SK-N-SH treated with all-trans-retinoic acid at 6 μM for 48 hours (cell line): ENCODE data around the gene SLC37A1.

Experiments used
- BACH2 ChIP-seq: fragments of 250-450 bp; sonication (Bioruptor Pico); IDR thresholded peaks from 2 replicates; pipeline ENCODE4 v1.9.0; 2021; ENCODE audit warnings: mild to moderate bottlenecking, borderline replicate concordance
- CREB5 ChIP-seq: fragments of 250-450 bp; sonication (Bioruptor Pico); IDR thresholded peaks from 2 replicates; pipeline ENCODE4 v1.5.1; 2020; ENCODE audit warnings: low read depth, mild to moderate bottlenecking, moderate library complexity
- CSDC2 ChIP-seq: fragments of 250-450 bp; sonication (Bioruptor Pico); IDR thresholded peaks from 2 replicates; pipeline ENCODE4 v1.5.0; 2020; ENCODE audit warnings: mild to moderate bottlenecking, moderate library complexity
- ESRRG ChIP-seq: fragments of 250-450 bp; sonication (Bioruptor Pico); IDR thresholded peaks from 2 replicates; pipeline ENCODE4 v1.6.1; 2021; ENCODE audit warnings: mild to moderate bottlenecking
- PATZ1 ChIP-seq: fragments of 250-450 bp; sonication (Bioruptor Pico); IDR thresholded peaks from 2 replicates; pipeline ENCODE4 v1.8.0; 2020; ENCODE audit warnings: mild to moderate bottlenecking, moderate library complexity, borderline replicate concordance
- RARB ChIP-seq: fragments of 250-450 bp; sonication (Bioruptor Pico); IDR thresholded peaks from 2 replicates; pipeline ENCODE4 v1.8.0; 2021; ENCODE audit warnings: mild to moderate bottlenecking, moderate library complexity
- TCF4 ChIP-seq: fragments of 250-450 bp; sonication (Bioruptor Pico); IDR thresholded peaks from 2 replicates; pipeline ENCODE4 v1.8.0; 2021; ENCODE audit warnings: mild to moderate bottlenecking, moderate library complexity, borderline replicate concordance
- TSHZ2 ChIP-seq: fragments of 250-450 bp; sonication (Bioruptor Pico); IDR thresholded peaks from 2 replicates; pipeline ENCODE4 v1.5.0; 2020; ENCODE audit warnings: mild to moderate bottlenecking, moderate library complexity
- ZFP3 ChIP-seq: fragments of 250-450 bp; sonication (Bioruptor Pico); IDR thresholded peaks from 2 replicates; pipeline ENCODE4 v1.5.0; 2020; ENCODE audit warnings: mild to moderate bottlenecking, moderate library complexity
- ZFP30 ChIP-seq: fragments of 450-650 bp; formaldehyde crosslinking; IDR thresholded peaks from 2 replicates; pipeline ENCODE4 v1.5.0; 2022; ENCODE audit warnings: mild to moderate bottlenecking, moderate library complexity
- ZNF565 ChIP-seq: fragments of 450-650 bp; formaldehyde crosslinking; conservative IDR thresholded peaks from 2 replicates; pipeline ENCODE4 v1.5.0; 2020; ENCODE audit warnings: low read depth, mild to moderate bottlenecking, moderate library complexity
- ZNF70 ChIP-seq: fragments of 450-650 bp; formaldehyde crosslinking; IDR thresholded peaks from 2 replicates; pipeline ENCODE4 v1.5.0; 2020; ENCODE audit warnings: mild to moderate bottlenecking, moderate library complexity

DNA sequence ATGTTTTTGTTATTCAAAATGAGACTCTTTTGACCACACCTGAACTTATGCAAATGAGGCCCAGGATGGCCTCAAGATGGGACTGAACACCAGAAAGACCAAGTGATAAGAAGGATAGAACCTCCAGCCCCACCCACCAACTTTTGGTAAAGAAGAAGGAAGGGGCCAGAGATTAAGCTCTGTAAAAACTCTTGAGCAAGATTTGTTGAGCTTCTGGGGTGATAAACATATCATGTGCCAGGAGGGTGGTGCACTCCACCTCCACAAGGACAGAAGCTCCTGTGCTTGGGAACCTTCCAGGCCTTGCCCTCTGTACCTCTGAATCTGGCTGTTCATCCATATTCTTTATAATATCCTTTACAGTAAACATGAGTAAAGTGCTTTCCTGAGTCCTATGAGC is 22.9 kb upstream of the SLC37A1 start:
- no peak for TF ChIP-seq TSHZ2
- TF ChIP-seq CREB5 (CRISPR knock-in tag): no peak
- TF ChIP-seq PATZ1: no peak
- TF ChIP-seq ZFP30 (CRISPR knock-in tag): no peak
- TF ChIP-seq RARB: no peak
- TF ChIP-seq BACH2 (CRISPR knock-in tag): no peak
- TF ChIP-seq ZNF70 (CRISPR knock-in tag): no peak
- no peak for TF ChIP-seq CSDC2 (CRISPR knock-in tag)
- TF ChIP-seq TCF4 (CRISPR knock-in tag): no peak
- no peak for TF ChIP-seq ZNF565 (CRISPR knock-in tag)
- TF ChIP-seq ESRRG: no peak
- TF ChIP-seq ZFP3 (CRISPR knock-in tag): no peak
